Measurements from ENCODE around the gene KIF26B. TPM values are rescaled to one million over a fixed set of nuclear protein-coding genes. Genes with fewer than 3 reads are reported as not detected.

The KIF26B gene
- polyA plus RNA-seq, 10 donors, result 0.80 to 3.8 (median 1.5) TPM

DNA sequence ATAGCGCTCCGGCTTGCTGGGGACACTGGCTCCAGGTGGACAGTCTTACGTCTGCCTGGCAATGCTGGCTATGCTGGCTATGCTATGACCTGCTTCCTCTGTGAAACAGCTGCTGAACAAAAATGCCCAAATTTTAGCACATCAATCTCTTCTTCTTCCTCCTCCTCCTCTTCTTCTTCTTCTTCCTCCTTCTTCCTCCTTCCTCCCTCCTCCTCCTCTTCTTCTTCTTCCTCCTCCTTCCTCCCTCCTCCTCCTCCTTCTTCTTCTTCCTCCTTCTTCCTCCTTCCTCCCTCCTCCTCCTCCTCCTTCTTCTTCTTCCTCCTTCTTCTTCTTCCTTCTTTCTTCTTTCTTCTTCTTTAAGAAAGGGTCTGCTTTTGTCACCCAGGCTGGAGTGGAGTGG, 401.3 kb downstream of the KIF26B start:
- no peak for DNase-seq

- DNase-seq, result no peak
Measured at GRCh38 chr1:245558069-245558468, 403.3 kb downstream of the KIF26B start.

GRCh38 chr1:245560316-245560859, 405.6 kb downstream of the KIF26B start:
- no peak for DNase-seq

DNA sequence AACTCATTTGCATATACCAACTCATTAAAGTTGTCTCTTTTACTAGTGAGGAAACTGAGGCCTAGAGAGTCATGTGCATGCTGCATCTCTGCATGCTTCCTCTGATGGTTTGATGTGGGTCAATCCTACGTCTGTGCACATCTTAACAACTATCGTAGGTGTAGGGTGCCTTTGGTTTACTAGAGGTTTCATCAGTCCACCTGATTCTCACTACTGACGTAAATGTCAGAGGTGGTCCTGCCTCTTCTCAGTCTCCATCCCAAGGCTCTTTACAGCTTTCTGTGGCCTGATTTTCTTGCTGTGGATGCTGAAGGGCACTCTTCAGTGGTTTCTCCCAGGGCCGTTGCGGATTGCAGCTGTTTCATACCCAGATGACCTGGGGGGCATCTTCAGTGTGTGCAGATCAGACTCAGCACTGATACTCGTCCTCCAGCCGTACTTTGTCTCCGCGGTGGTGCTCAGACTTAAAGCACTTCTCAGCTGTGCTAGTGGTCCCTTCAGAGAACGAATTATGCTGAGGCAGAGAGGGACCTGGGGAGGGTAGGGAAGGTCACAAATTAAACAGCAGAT, 407.0 kb downstream of the KIF26B start:
- DNase-seq, result no peak

DNA sequence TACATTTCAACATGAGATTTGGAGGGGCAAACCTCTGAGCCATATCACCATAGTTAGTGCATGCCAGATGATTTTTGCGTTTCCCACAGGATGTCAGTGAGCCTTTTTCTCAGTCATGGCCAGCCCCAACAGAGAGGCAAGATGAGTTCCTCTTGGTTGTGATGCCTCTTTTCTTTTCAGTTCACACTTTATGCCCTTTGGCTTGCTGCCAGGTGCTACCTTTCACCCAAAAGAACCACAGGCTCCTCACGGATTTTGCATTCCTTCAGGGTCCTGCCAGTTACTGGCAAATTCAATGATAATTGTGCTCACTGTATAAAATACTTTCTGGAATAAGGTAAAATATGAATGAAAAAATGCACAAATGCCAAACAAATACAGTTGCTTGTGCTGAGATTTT, 411.3 kb downstream of the KIF26B start:
- DNase-seq, result no peak

DNA sequence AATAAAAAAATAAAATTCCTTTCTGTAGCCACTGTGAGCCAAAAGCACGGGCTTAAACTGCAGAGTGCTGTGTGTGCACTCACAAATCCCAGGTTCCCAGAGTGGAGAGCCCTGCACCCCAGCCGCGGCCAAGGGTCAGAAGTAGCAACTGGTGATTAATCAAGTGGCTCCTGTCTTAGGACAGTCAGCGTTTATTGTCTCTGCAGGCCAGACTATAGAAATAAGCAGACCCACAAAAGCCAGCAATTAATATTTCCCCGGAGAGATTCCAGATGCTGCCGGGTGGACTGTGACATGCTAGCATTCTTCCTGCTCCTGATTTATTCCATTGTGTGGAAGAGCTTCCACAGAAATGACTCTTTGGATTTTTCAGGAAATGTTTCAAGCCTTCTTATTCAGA, 412.2 kb downstream of the KIF26B start:
- peak in 2 of 3 donors; percentile 23 to 63 for DNase-seq

DNA sequence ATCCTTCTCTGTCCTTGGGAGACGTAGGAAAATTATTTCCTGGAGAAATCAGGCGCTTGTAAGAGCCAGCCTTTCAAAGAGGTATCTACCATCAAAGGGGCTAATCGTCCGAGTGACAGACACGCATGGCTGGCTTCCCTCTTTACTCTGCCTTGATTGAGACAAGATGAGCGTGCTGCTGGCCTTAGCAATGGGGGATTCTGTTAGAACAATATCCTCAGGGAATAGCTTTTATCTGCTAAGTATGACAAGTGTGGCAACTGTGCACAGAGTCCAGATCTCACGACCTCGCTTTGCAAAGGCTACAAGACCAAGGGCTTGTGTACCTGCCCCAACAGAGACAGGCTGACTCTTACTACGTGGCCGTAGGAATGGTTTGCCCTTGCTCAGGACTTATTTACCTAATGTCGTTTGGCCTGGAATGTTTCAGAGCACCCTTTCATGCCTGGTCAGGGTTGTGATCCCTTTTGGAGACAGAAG, 417.1 kb downstream of the KIF26B start:
- DNase-seq, result no peak

GRCh38 chr1:245572709-245573108, 417.9 kb downstream of the KIF26B start:
- no peak for DNase-seq

DNA sequence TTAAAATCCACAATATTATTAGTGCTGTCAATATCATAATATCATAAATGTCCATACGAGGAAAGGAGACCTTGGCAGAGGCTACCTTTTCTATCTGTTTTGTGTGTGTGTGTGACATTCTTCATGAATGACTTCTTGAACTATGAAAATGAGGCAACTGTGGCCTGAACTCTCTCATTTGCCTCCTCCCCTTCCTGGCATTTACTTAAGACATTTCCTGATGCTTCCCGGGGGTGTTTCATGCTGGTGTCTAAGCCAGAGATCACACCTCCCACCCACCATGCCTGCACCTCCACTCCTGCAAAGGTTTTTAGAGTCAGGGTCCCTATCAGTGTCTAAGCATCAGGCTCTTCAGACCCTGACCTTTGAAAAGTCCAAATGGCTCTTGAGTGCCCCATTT, 420.9 kb downstream of the KIF26B start:
- DNase-seq, result no peak

DNA sequence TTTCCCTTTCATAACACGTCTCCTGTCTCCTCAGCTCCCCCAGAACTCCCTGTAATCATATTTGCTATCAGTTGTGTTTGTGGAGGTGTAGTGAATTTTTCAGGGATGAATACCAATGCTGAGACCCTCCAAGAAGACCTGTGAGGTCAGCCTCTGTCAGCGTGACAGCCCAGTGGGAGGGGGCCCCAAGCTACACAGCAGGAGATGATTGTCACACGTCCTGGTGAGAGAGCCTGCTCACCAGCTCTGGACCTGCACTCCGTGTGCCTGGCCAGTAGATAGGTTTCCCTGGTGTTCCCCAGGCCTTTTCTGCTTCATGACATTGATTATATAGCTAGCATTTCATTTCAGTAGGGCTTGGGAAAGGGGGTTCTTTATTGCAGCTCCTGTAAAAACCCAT, 421.5 kb downstream of the KIF26B start:
- no peak for DNase-seq

- no peak for DNase-seq
Measured at GRCh38 chr1:245577191-245578157, 422.7 kb downstream of the KIF26B start.

DNA sequence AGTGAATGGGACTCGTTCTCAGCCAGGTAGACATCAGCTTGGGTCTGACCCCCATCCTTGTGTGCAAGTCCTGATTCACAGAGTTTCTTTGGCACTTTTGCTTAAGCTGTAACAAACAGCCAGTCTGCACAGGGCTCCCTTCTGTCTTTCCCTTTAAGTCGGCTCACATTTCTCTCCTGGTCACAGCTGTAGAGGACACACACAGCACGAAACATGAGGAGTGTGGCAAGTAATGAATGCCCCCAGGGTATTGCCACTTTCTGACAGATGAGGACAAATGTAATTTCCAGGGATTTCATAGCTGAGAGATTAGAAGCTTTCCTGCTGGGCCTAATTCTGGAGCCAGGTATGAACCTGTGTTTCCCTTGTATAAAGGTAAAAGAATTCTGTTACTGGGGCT, 423.5 kb downstream of the KIF26B start:
- DNase-seq, result no peak

GRCh38 chr1:245578771-245579170, 424.0 kb downstream of the KIF26B start:
- DNase-seq, result no peak

- DNase-seq, result no peak
Measured at GRCh38 chr1:245579881-245580280, 425.1 kb downstream of the KIF26B start.

DNA sequence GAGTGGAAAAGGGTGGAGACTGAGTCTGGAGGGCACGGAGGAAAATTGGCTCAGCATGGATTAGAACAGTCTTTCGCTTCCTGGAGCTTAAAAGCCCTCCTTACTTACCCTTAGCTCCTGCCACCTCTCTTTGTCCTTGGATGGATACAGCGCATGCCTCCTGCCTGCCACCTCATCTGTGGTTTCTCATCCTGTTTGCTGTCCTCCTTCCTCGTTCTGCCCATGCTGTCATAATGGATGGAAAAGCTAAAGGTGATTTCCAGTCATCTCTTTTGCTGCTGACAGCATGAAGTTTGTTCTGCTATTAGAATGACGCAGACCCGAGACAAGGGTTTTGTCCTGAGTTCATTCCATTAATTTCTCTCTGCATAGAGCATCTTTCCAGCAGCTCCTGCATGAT, 425.9 kb downstream of the KIF26B start:
- no peak for DNase-seq

DNA sequence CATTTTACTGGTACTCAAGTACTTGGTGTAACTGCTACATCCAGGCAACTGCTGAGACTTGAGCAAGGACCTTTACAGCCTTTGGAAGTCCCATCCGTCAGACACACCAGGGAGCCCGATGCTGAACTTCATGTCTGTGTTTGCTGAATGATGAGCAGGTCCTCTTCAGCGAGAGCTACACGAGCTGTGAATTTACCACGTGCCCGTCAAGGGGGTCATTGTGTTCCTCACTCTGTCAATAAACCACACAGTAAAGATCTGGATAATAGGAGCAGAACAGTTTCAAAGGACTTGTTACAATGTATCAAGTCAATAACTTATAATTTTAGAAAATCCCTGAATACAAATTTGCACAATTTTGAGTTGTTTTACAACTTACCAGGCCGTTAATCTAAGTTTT, 427.2 kb downstream of the KIF26B start:
- no peak for DNase-seq

- DNase-seq, result no peak
Measured at GRCh38 chr1:245583081-245583480, 428.3 kb downstream of the KIF26B start.

DNA sequence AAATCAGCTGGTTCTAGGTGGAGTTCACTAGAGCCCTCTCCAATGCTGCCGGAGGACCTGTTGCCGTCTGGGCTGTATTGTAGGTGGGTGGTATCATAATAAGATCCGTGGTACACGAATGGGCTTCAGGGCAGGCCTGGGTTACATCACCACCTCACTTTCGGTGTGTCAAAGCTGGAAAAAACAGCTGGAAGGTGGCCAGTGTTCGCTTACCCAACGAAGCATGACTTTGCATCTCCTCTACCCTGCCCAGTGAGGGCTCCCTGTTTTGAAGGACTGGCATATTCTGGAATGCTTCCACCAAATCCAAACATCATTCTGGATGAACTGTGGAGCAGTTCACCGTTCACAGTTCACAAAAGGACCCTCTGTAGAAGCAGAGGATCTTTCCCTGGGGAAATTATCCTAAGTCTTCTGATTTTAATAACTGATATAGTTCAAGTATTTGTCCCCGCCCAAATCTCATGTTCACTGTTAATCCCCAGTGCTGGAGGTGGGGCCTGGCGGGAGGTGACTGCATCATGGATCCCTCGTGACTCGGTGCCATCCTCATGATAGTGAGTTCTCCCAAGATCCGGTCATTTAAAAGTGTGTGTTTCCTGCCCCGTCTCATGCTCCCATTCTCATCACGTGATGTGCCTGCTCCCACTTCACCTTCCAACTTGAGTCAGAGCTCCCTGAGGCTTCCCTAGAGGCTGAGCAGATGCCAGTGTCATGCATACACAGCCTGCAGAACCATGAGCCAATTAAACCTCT, 429.0 kb downstream of the KIF26B start:
- DNase-seq, result no peak

GRCh38 chr1:245585252-245585959, 430.6 kb downstream of the KIF26B start:
- DNase-seq, result peak in 2 of 3 donors; percentile 21 to 71

DNA sequence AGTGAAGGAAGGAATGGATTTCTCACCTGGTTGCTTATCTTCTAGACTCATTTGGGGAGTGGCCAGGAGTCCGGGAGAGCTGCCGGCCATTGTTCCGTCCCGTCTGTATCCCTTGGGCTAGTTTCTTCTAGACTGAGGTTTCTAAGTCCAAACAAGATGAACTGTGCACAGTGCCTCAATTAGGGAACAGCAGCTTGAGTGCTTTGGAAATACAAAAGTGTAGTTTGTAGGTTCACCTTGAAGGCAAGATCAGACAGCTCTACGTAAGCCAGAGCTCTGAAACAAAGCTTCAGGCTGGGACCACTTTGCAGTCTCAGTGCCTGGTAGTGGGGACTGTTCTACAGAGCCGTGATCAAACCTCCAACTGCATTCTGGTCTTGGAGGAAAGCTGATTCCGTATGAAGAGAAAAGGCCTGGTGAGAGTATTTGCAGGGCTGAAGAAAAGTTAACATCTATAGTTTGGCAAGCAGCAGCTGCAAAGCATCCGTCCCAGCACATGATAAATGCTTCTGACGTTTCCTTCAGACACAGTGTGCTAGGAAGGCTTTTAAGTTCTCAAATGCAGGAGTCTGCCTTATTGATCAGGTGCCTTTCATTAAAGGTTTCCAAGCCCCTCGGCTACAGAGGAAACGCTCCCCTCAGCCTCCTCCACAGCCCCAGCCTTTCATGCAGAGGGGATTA, 432.8 kb downstream of the KIF26B start:
- peak in 1 of 3 donors; percentile 26 for DNase-seq

DNA sequence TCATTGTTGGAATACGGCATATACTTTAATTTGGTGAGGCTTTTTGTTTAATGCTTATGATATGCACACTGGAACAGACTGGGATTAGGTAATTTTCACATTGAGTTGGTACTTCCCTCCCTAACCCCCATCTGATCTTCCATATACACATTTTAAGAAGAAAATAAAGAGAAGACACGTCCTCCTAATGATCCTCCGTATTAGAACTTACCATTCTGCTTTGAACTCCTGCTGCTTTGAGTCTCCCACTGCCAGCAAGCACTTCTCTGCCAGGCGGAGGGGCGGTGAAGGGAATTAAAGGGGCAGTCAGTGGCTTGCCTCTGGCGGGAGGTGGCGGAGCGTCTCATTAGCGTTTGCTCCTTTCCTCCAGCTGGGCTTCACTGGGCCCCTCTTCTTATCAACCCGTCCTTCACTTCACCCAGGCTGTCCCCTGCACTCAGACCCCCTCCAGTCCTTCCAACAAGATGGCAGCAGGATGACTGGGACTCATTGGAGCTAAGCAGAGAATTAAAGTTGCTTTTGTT, 433.4 kb downstream of the KIF26B start:
- DNase-seq, result no peak

Measured in muscle of back (tissue), 11 donors.